ENCODE results near the gene ESRP2. TPM values are rescaled to one million over a fixed set of nuclear protein-coding genes. Genes with fewer than 3 reads are reported as not detected.

ESRP2 gene
- total RNA-seq, 1 donor from 2014 or later: 82.3 TPM

- H3K36me3 Mint-ChIP-seq (ENCODE audit: insufficient read depth): peaks cover 15% of the 10 kb centered on the region
- no peaks in the 10 kb centered on the region for H3K9me3 Mint-ChIP-seq (ENCODE audit: low read depth)
- TF ChIP-seq CTCF (IDR thresholded peaks at IDR 0.05; ENCODE audit: unreplicated experiment): no peak
- H3K4me1 Mint-ChIP-seq (ENCODE audit: low read depth): peaks cover 10% of the 10 kb centered on the region
- no peaks in the 10 kb centered on the region for H3K27me3 Mint-ChIP-seq
- no peak overlapping the region for H3K27ac Mint-ChIP-seq
- no peak for DNase-seq (ENCODE audit: low spot score, unreplicated experiment)
- no peak overlapping the region for H3K4me3 Mint-ChIP-seq (ENCODE audit: low read depth)
Observed at GRCh38 chr16:68194251-68194650, 41.7 kb downstream of the ESRP2 start.

GRCh38 chr16:68190736-68191510 lies 45.0 kb downstream of the ESRP2 start:
- DNase-seq (ENCODE audit: low spot score, unreplicated experiment): no peak
- Mint-ChIP-seq H3K9me3 (ENCODE audit: low read depth) (no peaks in the 10 kb centered on the region), H3K27me3 (no peaks in the 10 kb centered on the region), H3K4me3 (ENCODE audit: low read depth) (no peak overlapping the region), H3K36me3 (ENCODE audit: insufficient read depth) (peaks cover 25% of the 10 kb centered on the region), H3K4me1 (ENCODE audit: low read depth) (peaks cover 10% of the 10 kb centered on the region), H3K27ac (peak overlapping the region; percentile 33)
- TF ChIP-seq CTCF (IDR thresholded peaks at IDR 0.05; ENCODE audit: unreplicated experiment): no peak

- no peak for TF ChIP-seq CTCF (IDR thresholded peaks at IDR 0.05; ENCODE audit: unreplicated experiment)
- Mint-ChIP-seq H3K9me3 (ENCODE audit: low read depth) (no peaks in the 10 kb centered on the region), H3K27me3 (no peaks in the 10 kb centered on the region), H3K36me3 (ENCODE audit: insufficient read depth) (peaks cover 28% of the 10 kb centered on the region), H3K4me1 (ENCODE audit: low read depth) (peaks cover 10% of the 10 kb centered on the region), H3K4me3 (ENCODE audit: low read depth) (no peak overlapping the region), H3K27ac (no peak overlapping the region)
- no peak for DNase-seq (ENCODE audit: low spot score, unreplicated experiment)
Observed at GRCh38 chr16:68190081-68190480, 45.8 kb downstream of the ESRP2 start.

GRCh38 chr16:68188170-68188569 lies 47.8 kb downstream of the ESRP2 start:
- DNase-seq (ENCODE audit: low spot score, unreplicated experiment): no peak
- H3K4me1 Mint-ChIP-seq (ENCODE audit: low read depth): peaks cover 10% of the 10 kb centered on the region
- H3K4me3 Mint-ChIP-seq (ENCODE audit: low read depth): no peak overlapping the region
- peaks cover 37% of the 10 kb centered on the region for H3K36me3 Mint-ChIP-seq (ENCODE audit: insufficient read depth)
- no peaks in the 10 kb centered on the region for H3K9me3 Mint-ChIP-seq (ENCODE audit: low read depth)
- no peaks in the 10 kb centered on the region for H3K27me3 Mint-ChIP-seq
- TF ChIP-seq CTCF (IDR thresholded peaks at IDR 0.05; ENCODE audit: unreplicated experiment): no peak
- no peak overlapping the region for H3K27ac Mint-ChIP-seq

- H3K4me1 Mint-ChIP-seq (ENCODE audit: low read depth): peaks cover 10% of the 10 kb centered on the region
- no peaks in the 10 kb centered on the region for H3K9me3 Mint-ChIP-seq (ENCODE audit: low read depth)
- no peak overlapping the region for H3K4me3 Mint-ChIP-seq (ENCODE audit: low read depth)
- no peak for TF ChIP-seq CTCF (IDR thresholded peaks at IDR 0.05; ENCODE audit: unreplicated experiment)
- peaks cover 36% of the 10 kb centered on the region for H3K36me3 Mint-ChIP-seq (ENCODE audit: insufficient read depth)
- no peak overlapping the region for H3K27ac Mint-ChIP-seq
- H3K27me3 Mint-ChIP-seq: no peaks in the 10 kb centered on the region
- DNase-seq (ENCODE audit: low spot score, unreplicated experiment): no peak
Observed at GRCh38 chr16:68187505-68187904, 48.4 kb downstream of the ESRP2 start.
